NK-92 treated with Interleukin-12 subunit alpha and Interleukin-12 subunit beta, amount 100 ng/mL, for 24 hours (cell line): ENCODE measurements around the gene FOXP1.

Experiments used
- DNase-seq: peaks from one replicate; lab custom pipeline; 2025; lab: John Stamatoyannopoulos, UW

Gene FOXP1

GRCh38 chr3:71074423-71074822 lies 509.1 kb downstream of the FOXP1 start:
- DNase-seq: no peak

- DNase-seq: no peak
These were observed 510.5 kb downstream of the FOXP1 start for GRCh38 chr3:71072986-71073385.

- no peak for DNase-seq
These were observed 511.2 kb downstream of the FOXP1 start for GRCh38 chr3:71072287-71072686.

- DNase-seq: no peak
These were observed 512.7 kb downstream of the FOXP1 start for GRCh38 chr3:71070497-71071463.

- no peak for DNase-seq
These were observed 513.7 kb downstream of the FOXP1 start for GRCh38 chr3:71069797-71070196.

DNA sequence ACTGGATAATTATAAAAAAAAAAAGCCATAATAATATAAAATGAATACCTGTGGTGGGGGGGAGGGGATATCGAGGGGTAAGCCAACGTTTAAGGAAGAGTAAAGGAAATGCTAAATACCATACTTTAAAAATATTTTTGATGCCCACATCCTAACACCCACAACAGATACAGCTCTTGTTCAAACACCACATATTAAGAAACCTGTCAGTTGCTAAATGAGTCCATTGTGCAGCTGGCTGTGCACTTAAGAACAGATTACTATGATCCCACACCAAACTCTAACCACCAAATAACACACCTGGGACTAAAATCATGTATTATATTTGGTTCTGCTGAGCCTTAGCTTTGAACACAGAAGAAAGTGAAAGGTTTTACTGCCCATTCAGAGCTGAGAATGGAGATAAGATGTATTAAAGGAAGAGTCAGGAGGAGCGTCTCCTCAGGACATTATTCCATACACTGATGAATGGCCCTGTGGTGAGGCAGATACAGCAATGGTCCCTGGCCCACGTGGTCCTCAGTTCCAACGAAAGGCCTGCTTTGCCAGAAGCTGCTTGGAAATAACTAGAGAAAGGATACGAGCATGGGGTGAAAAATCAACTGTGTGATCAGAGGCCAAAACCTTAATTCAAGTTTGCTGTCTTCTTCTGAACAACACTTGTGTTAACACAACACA lies 515.4 kb downstream of the FOXP1 start:
- DNase-seq: no peak

DNA sequence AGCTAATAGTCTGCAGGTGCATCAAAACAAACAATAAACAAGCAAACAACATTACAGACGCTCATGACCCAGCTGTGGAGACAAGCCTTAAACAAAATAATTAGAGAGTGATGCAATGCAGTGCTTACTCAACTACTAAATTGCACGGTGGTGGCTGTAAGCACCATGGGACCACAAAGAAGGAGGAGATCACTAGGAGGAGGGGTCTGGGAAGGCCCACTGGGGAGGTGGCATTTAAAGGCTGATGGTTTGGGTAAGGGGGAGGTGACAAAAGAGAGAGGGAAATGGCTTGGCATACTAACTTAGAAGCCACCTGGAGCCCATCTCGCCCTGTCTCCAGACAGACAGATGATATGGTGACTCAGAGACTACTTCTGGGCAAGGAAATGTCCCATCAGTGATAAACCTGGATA lies 516.7 kb downstream of the FOXP1 start:
- no peak for DNase-seq

DNA sequence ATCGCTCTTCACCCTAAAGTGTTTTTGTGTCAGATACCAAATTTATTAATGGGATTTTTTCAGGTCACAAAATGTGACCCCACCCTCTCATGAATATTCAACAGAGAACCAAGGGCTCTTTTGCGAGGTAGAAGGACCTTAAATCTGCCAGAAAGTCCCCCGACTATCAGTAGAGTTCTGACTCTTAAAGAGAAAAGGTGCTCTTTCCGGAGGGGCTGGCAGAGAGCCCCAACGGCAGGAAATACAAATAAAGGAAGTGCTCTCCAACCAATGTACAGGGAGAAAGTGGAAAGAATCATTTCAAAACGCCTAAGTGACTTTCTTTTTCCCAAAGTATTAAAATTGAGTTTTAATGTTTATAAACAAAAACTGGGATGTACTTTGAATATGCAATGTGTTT lies 517.2 kb downstream of the FOXP1 start:
- no peak for DNase-seq

GRCh38 chr3:71065764-71066013 lies 517.8 kb downstream of the FOXP1 start:
- DNase-seq: no peak

DNA sequence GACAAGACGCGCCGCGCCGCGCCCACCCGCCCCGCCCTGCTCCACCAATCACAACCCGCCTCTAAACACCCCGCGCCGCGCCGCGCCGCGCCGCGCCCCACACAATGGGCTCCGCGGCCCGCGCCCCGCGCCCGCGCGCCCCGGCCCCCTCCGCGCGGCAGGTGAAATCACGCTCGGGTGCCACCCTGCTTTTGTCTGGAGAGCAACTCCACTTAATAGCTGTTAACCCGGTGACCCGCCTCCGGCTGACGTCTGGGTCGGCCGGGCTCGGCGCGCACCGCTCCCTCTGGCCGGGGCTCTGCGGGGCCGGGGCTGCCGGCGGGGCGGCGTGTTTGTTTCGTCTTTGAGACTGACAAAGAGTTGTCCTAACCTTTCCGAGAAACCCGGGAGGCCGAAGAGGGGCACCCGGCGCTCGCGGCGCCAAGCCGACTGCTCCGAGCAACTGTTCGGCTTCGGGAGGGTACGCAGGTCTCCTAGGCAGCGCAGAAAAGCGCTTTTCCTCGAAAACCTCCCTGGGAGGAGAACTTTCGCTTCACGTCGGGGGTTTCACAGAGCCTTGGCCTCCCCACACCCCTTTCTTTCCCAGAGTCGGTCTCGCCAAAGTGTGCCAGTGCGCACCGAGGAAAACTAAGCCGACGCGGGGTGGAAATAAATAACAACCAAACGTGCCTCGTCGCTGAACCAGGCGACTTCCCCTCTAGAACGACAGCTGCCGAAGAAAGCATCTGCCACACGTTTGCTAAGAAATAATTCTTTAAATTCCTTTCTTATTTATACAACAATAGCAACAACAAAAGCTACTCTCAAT lies 518.4 kb downstream of the FOXP1 start:
- DNase-seq: no peak

DNA sequence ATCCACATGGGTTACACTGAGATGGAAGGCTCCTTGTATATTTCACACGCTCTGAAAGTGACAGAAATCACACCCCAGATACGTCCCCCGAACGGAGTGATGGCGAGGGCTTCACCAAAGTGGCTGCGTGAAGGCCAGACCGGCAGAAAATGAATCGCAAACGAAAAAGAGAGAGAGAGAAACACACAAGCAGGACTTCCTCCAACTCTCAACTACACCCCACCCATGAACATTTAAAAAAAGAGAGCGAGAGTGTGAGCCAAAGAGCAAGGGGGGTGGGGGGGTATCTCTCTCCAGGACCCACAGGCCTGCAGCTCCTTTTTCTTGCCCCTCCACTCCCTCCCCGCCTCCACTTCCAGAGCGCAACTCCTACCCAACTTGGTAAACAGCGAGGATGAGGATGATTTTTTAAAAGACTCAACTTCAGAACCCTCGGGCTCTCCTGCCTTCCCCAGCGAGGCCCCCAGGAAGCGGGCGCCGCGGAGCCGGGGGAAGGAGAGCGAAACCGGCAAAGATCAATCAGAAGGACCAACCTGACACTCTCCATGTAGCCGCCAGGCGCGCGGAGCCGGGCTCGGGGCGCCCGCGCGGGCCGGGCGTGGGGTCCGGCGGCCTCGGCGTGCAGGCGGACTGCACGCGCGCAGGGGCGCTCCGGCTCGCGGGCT lies 519.1 kb downstream of the FOXP1 start:
- peak; percentile 45 for DNase-seq

DNA sequence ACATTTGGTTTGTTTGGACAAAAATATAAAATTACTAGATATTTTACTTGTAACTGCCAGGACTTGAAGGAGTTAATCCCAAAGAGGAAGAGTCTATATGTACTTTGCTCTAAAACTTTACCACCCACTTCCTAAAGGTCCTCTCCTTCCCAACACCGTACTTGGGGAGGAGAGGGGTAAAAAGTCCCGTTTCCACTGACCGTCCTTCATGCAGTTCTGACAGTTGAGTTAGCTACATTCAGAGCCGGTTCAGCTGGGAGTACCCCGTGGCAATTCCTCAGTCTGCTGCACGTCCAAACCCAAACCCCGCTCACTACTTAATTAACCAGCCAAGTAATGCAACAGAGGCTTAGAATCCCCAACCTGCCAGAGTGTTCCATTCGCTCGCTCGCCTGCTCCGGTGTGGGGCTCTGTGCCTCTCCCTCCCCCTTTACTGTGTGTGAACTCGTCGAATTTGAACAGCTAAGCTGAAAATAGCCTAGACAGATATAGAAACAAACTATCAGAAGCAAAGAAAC lies 519.7 kb downstream of the FOXP1 start:
- peak; percentile 24 for DNase-seq

- no peak for DNase-seq
These were observed 520.4 kb downstream of the FOXP1 start for GRCh38 chr3:71062952-71063772.

GRCh38 chr3:71062037-71062932 lies 521.2 kb downstream of the FOXP1 start:
- no peak for DNase-seq

DNA sequence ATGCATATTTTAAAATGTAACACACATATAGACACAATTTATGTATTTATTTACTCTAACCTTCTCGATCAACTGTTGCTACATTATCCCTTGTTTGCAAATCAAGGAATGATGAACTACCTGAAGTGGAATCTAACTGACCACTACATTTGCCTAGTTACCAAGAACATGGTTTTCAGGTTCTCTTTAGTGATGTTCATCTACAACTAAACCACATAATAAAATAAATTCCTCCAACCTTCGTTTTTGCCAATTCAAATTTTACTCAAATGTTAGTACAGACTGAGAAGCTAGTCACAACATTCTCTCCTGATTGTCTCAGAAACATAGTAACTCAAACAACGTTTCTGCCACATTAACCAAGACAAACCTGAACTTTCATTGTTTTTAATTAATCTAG lies 521.9 kb downstream of the FOXP1 start:
- no peak for DNase-seq

- DNase-seq: no peak
These were observed 522.5 kb downstream of the FOXP1 start for GRCh38 chr3:71061037-71061436.

DNA sequence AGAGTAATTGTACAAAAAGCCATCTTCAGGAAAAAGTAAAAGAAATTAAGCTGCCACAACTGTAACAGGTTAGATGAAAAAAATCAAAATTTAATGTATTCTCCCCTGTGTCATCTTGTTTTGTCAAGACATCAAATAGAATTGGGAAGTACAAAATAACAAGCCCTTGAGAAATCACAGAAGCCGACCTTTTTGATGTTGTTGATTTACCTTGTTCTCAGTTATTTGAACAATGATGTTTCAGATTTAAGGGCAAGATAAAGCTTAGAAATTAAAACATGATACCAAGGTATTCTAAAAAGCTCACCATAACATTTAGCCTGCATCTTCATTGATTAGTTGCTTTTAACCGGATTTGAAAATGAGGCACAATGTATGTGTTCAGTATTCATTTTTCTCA lies 523.0 kb downstream of the FOXP1 start:
- DNase-seq: no peak

DNA sequence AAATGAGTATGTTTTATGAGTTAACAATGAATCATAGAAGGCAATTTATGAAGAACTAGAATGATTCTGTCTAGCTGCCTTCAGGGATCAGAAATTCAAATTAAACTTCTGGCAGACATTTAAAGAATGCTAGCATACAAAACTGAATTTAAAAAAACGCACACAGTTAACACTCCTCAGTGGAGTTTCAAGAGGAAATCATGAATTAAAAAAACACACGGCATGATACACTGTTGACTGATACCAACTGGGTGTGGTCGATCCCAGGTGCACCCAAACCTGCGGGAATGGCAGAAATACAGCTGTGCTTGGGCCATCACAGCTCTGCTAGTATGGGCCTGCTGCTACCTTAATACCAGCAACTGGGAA lies 526.0 kb downstream of the FOXP1 start:
- DNase-seq: no peak

- no peak for DNase-seq
These were observed 527.2 kb downstream of the FOXP1 start for GRCh38 chr3:71056327-71056726.
